Neural progenitor cell (in vitro differentiated cells): Measurements from ENCODE around the gene PRKCI.

ENCODE experiments used
- EZH2phosphoT487 ChIP-seq: fragments of 200-600 bp; sonication (generic); IDR thresholded peaks from 2 replicates; pipeline ENCODE4 v1.6.1; 2017; ENCODE audit warnings: antibody characterized with exemption
- TF ChIP-seq, protein P1 (sequence below): fragments of 200-600 bp; sonication (generic); IDR thresholded peaks from 2 replicates; pipeline ENCODE4 v1.5.1; 2017; ENCODE audit warnings: antibody characterized with exemption, mild to moderate bottlenecking

GRCh38 chr3:170226426-170226960 is 4.3 kb downstream of the PRKCI start:
- TF ChIP-seq, protein P1, sequence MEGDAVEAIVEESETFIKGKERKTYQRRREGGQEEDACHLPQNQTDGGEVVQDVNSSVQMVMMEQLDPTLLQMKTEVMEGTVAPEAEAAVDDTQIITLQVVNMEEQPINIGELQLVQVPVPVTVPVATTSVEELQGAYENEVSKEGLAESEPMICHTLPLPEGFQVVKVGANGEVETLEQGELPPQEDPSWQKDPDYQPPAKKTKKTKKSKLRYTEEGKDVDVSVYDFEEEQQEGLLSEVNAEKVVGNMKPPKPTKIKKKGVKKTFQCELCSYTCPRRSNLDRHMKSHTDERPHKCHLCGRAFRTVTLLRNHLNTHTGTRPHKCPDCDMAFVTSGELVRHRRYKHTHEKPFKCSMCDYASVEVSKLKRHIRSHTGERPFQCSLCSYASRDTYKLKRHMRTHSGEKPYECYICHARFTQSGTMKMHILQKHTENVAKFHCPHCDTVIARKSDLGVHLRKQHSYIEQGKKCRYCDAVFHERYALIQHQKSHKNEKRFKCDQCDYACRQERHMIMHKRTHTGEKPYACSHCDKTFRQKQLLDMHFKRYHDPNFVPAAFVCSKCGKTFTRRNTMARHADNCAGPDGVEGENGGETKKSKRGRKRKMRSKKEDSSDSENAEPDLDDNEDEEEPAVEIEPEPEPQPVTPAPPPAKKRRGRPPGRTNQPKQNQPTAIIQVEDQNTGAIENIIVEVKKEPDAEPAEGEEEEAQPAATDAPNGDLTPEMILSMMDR: no peak
- no peak for TF ChIP-seq EZH2phosphoT487
